ENCODE measurements around the gene CTNNA2.

The CTNNA2 gene

DNA sequence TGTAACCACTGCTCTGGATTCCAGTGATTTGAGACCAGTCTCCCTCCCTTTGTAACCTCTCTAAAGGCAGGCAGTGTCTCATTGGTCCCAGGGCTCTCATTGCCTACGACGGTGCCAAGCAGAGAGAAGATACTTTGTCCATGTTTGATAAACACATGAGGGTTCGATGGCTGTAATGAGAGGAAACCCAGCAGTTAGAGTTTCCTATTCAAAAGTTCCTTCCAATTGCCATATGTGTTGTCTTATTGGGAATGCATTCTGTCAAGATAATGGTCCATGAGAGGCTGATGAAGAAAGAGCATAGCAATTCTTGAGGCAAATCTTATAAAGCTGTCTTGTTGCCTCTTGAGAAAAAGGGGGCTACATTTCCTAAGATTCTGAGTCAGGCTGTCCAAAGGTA, 499.2 kb downstream of the CTNNA2 start:
- Histone ChIP-seq H3K27ac (no peak overlapping the region), H2AFZ (no peak overlapping the region), H3K9ac (no peak overlapping the region), H3K27me3 (ENCODE audit: control insufficient read depth, insufficient read depth, low read length) (no peaks in the 10 kb centered on the region), H3K36me3 (ENCODE audit: control insufficient read depth, insufficient read depth, low read length) (no peaks in the 10 kb centered on the region), H3K4me3 (ENCODE audit: low read depth, low read length) (no peak overlapping the region), H3K9me3 (ENCODE audit: control insufficient read depth, low read length) (no peaks in the 10 kb centered on the region), H3K4me1 (no peaks in the 10 kb centered on the region), H3K4me2 (ENCODE audit: low read length) (no peak overlapping the region), H3K79me2 (no peaks in the 10 kb centered on the region)
- TF ChIP-seq, protein P1, sequence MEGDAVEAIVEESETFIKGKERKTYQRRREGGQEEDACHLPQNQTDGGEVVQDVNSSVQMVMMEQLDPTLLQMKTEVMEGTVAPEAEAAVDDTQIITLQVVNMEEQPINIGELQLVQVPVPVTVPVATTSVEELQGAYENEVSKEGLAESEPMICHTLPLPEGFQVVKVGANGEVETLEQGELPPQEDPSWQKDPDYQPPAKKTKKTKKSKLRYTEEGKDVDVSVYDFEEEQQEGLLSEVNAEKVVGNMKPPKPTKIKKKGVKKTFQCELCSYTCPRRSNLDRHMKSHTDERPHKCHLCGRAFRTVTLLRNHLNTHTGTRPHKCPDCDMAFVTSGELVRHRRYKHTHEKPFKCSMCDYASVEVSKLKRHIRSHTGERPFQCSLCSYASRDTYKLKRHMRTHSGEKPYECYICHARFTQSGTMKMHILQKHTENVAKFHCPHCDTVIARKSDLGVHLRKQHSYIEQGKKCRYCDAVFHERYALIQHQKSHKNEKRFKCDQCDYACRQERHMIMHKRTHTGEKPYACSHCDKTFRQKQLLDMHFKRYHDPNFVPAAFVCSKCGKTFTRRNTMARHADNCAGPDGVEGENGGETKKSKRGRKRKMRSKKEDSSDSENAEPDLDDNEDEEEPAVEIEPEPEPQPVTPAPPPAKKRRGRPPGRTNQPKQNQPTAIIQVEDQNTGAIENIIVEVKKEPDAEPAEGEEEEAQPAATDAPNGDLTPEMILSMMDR (IDR thresholded peaks at IDR 0.05), result no peak

DNA sequence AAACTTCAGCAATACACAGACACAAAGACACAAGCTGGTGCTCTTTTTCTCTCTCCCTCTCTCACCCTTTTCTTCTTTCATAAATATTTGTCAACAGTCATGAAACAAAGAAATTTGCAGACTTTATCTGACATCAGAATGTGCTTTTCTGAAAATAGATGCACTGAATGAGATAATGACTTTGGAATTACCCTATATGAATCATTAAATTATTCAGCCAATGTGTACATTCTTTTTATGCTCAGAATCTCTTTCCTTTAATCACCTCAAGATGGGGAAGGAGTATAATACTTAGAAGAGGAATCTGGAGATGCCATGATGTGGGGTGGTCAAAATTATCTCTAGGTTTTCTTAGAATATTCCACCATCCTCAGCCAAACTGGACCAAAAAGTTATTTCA, 501.8 kb downstream of the CTNNA2 start:
- Histone ChIP-seq H3K4me1 (no peaks in the 10 kb centered on the region), H3K4me2 (ENCODE audit: low read length) (no peak overlapping the region), H3K9me3 (ENCODE audit: control insufficient read depth, low read length) (no peaks in the 10 kb centered on the region), H3K36me3 (ENCODE audit: control insufficient read depth, insufficient read depth, low read length) (no peaks in the 10 kb centered on the region), H3K79me2 (no peaks in the 10 kb centered on the region), H3K27me3 (ENCODE audit: control insufficient read depth, insufficient read depth, low read length) (no peaks in the 10 kb centered on the region), H3K27ac (no peak overlapping the region), H3K4me3 (ENCODE audit: low read depth, low read length) (no peak overlapping the region), H2AFZ (no peak overlapping the region), H3K9ac (no peak overlapping the region)
- TF ChIP-seq, protein P1 (IDR thresholded peaks at IDR 0.05), result no peak

GRCh38 chr2:80016171-80016570, 503.3 kb downstream of the CTNNA2 start:
- Histone ChIP-seq H2AFZ (no peak overlapping the region), H3K4me2 (ENCODE audit: low read length) (no peak overlapping the region), H3K9ac (no peak overlapping the region), H3K27ac (no peak overlapping the region), H3K9me3 (ENCODE audit: control insufficient read depth, low read length) (no peaks in the 10 kb centered on the region), H3K36me3 (ENCODE audit: control insufficient read depth, insufficient read depth, low read length) (no peaks in the 10 kb centered on the region), H3K4me1 (no peaks in the 10 kb centered on the region), H3K79me2 (no peaks in the 10 kb centered on the region), H3K27me3 (ENCODE audit: control insufficient read depth, insufficient read depth, low read length) (no peaks in the 10 kb centered on the region), H3K4me3 (ENCODE audit: low read depth, low read length) (no peak overlapping the region)
- TF ChIP-seq, protein P1 (IDR thresholded peaks at IDR 0.05), result no peak

DNA sequence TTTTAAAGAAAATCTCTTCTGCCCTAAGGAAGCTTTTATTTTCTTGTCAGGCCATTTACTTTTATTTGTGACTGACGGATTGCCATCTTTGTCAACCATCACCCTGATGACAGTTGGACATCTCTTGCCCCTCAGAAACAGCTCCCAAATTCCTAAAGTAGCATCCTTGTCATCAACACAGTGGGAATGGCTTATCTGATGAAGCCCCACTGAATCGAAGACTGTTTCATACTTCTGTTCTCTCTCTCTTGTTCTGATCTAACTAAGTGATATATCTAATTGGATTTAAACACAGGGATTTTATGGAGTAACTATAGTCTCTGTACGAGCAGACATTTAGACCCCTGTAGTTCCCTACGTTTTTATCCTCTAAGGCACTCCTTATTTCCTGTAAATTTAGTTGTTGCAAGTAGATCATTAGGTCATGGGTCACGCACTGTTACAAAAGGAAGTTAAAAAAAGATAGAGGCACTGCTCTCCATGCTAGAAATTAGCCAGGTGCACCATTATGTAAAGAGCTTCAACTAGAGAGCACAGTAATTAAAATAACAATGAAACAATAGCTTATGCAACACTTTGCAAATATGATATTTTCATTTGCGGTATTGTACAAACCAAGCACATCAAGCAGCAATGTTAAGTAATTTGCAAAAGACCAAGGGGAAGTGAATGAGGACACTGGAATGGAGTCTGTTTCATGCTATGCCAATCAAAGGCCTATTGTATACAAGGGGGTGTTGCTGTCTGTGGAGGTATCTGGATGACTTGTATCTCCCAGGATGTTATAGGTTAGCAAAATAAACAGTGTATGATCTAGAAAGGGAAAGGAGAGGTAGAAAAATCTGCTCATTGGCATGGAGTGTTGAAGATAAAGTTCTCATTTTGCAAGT, 507.0 kb downstream of the CTNNA2 start:
- Histone ChIP-seq H2AFZ (no peak overlapping the region), H3K36me3 (ENCODE audit: control insufficient read depth, insufficient read depth, low read length) (no peaks in the 10 kb centered on the region), H3K27me3 (ENCODE audit: control insufficient read depth, insufficient read depth, low read length) (no peaks in the 10 kb centered on the region), H3K9me3 (ENCODE audit: control insufficient read depth, low read length) (no peaks in the 10 kb centered on the region), H3K79me2 (no peaks in the 10 kb centered on the region), H3K27ac (no peak overlapping the region), H3K4me3 (ENCODE audit: low read depth, low read length) (no peak overlapping the region), H3K9ac (no peak overlapping the region), H3K4me2 (ENCODE audit: low read length) (no peak overlapping the region), H3K4me1 (no peaks in the 10 kb centered on the region)
- TF ChIP-seq, protein P1 (IDR thresholded peaks at IDR 0.05), result no peak

DNA sequence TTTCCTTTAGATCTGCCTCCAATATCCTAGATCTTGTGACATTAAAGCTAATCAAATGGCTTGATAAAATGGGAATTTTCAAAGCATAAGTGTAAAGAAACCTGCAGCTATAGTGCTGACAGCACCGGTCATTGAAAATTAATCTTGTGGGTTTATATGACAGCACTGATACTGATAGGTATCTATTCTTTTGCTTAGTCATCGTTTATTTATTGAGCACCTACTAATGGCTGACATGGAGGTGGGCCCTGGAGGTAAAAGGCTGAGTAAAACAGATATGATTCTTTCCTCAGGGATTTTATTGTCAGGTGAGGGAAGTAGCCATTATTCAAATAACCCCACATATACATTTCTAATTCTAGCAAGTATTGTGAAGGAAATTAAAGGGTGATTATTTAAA, 509.2 kb downstream of the CTNNA2 start:
- no peak overlapping the region for H3K4me3 ChIP-seq (ENCODE audit: low read depth, low read length)
- no peak overlapping the region for H3K4me2 ChIP-seq (ENCODE audit: low read length)
- no peaks in the 10 kb centered on the region for H3K36me3 ChIP-seq (ENCODE audit: control insufficient read depth, insufficient read depth, low read length)
- H3K4me1 ChIP-seq, result no peaks in the 10 kb centered on the region
- no peaks in the 10 kb centered on the region for H3K9me3 ChIP-seq (ENCODE audit: control insufficient read depth, low read length)
- no peak overlapping the region for H2AFZ ChIP-seq
- no peak overlapping the region for H3K9ac ChIP-seq
- no peaks in the 10 kb centered on the region for H3K27me3 ChIP-seq (ENCODE audit: control insufficient read depth, insufficient read depth, low read length)
- no peak overlapping the region for H3K27ac ChIP-seq
- no peaks in the 10 kb centered on the region for H3K79me2 ChIP-seq
- TF ChIP-seq, protein P1 (IDR thresholded peaks at IDR 0.05), result no peak

Measured in parathyroid adenoma (tissue), 2 donors.